T1000 (cell line): Measurements from ENCODE around the gene GLDN.

Experiments
- DNase-seq: peaks from one replicate; lab custom pipeline; 2025; ENCODE audit warnings: mixed read lengths; lab: John Stamatoyannopoulos, UW

Gene GLDN

GRCh38 chr15:51341366-51342226, at the start of gene GLDN:
Gene GLDN, plus strand, starts transcription at chr15:51341655. Its CDS starts 30 bp downstream, at chr15:51341685.
- no peak for DNase-seq

GRCh38 chr15:51298620-51299019, 42.8 kb upstream of the GLDN start:
- no peak for DNase-seq

GRCh38 chr15:51299187-51300015, 42.1 kb upstream of the GLDN start:
- no peak for DNase-seq

GRCh38 chr15:51302480-51302879, 39.0 kb upstream of the GLDN start:
- no peak for DNase-seq

- no peak for DNase-seq
These were observed 37.9 kb upstream of the GLDN start for GRCh38 chr15:51303462-51303980.

- DNase-seq: no peak
These were observed 34.1 kb upstream of the GLDN start for GRCh38 chr15:51307325-51307724.

- DNase-seq: no peak
These were observed 33.6 kb upstream of the GLDN start for GRCh38 chr15:51307811-51308210.

- DNase-seq: no peak
These were observed 31.4 kb upstream of the GLDN start for GRCh38 chr15:51310064-51310463.

GRCh38 chr15:51311510-51311909, 29.9 kb upstream of the GLDN start:
- DNase-seq: no peak

GRCh38 chr15:51312166-51313073, 29.0 kb upstream of the GLDN start:
- no peak for DNase-seq

- DNase-seq: no peak
These were observed 28.4 kb upstream of the GLDN start for GRCh38 chr15:51313074-51313393.

- DNase-seq: no peak
These were observed 27.7 kb upstream of the GLDN start for GRCh38 chr15:51313644-51314280.

- DNase-seq: no peak
These were observed 26.8 kb upstream of the GLDN start for GRCh38 chr15:51314391-51315337.

- DNase-seq: no peak
These were observed 25.7 kb upstream of the GLDN start for GRCh38 chr15:51315726-51316125.

GRCh38 chr15:51316636-51317035, 24.8 kb upstream of the GLDN start:
- DNase-seq: no peak

GRCh38 chr15:51318382-51319150, 22.9 kb upstream of the GLDN start:
- DNase-seq: no peak

- DNase-seq: no peak
These were observed 21.9 kb upstream of the GLDN start for GRCh38 chr15:51319539-51319938.

- no peak for DNase-seq
These were observed 20.6 kb upstream of the GLDN start for GRCh38 chr15:51320843-51321242.

- no peak for DNase-seq
These were observed 20.1 kb upstream of the GLDN start for GRCh38 chr15:51321316-51321715.
